EL (cell line): ENCODE data around the gene GTF2A1L.

Experiments used
- DNase-seq: peaks from one replicate; pipeline ENCODE4 v3.0.0-alpha.2; 2016

GTF2A1L gene

DNA sequence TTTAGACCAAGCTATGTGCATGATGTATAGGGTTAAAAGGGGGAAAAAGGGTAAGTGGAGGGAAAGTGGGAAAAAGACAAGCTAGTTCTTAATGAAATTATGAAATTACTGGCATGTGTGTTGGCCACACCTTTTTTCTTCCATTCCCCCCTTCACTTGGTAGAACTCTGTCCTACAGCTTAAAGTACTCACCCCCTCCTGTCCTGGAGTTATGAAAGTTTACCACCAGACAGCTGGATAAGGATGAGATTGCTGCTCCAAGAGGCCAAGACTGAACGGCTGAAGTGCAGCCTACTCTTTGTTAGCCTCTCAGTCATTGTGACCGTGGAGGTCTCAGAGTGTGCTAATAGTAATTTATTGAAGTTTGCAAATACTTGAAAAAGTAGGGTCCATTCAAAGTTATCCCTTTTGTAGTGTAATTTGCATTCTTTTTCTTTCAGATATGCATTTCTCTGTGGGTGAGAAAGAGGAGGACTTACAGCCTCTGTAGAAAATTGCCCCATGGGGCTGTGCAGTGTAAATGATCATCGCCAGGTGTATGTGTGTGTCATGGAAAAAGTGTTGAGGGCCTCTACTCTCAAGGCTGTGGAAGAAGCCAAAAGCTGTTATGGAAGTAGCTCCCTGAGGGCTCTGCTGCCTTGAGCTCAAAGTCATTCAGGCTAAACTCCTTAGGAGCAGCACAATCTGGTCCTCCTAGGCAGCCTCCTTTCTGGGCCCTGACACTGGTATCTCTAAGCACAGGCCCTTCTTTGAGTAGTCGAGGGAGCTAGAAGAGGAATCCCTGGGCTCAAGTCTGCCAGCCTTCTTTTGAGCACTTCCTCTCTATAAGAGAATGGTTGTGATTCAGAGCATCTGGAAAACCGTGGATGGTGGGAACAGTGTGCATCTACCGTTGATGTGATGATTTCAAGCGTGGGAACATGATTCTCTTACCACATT, 91.7 kb downstream of the GTF2A1L start:
- no peak for DNase-seq

DNA sequence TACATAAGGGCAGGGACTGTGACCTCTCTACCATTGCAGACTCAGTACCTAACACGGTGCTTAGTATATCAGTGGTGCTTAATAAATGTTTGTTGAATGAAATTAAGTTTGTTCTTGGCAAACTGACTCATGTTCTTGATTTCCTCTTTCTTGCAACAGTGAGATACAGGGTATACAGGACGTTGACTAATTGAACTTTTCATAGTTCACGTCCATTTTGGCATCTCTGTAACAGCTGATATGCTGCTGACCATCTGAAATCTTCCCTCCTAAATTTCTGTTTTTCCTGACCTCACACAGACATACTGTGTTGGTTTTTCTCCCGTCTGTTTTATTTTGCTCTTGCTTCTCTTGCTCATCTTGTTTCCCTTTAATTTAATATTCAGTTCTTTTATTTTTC, 93.7 kb downstream of the GTF2A1L start:
- peak; percentile 15 for DNase-seq

- DNase-seq, result no peak
Observed at GRCh38 chr2:48712151-48712550, 94.5 kb downstream of the GTF2A1L start.

GRCh38 chr2:48713647-48714046, 96.0 kb downstream of the GTF2A1L start:
- DNase-seq, result no peak

GRCh38 chr2:48714245-48714644, 96.6 kb downstream of the GTF2A1L start:
- peak; percentile 11 for DNase-seq

- DNase-seq, result peak; percentile 43
Observed at GRCh38 chr2:48715042-48715899, 97.6 kb downstream of the GTF2A1L start.

DNA sequence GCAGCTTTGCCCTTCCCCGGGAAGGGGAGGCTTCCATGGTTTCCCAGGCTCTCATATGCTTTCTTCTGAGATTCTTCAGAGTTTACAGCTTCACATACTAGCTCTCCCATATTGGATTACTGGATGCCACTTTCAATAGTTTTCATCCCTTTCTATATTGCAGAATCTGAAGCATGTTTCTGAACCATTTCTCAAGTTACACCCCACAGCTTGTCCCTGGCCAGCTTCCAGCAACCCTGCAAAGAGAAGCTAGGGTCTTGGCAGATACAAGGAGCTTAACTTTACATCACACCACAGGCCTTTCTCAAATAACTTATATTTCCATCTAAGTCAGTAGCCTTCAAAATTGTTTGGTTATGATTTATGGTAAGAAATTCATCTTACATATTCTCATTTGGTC, 98.3 kb downstream of the GTF2A1L start:
- no peak for DNase-seq

GRCh38 chr2:48717846-48718245, 100.2 kb downstream of the GTF2A1L start:
- no peak for DNase-seq

GRCh38 chr2:48719480-48720177, 102.0 kb downstream of the GTF2A1L start:
- DNase-seq, result no peak

DNA sequence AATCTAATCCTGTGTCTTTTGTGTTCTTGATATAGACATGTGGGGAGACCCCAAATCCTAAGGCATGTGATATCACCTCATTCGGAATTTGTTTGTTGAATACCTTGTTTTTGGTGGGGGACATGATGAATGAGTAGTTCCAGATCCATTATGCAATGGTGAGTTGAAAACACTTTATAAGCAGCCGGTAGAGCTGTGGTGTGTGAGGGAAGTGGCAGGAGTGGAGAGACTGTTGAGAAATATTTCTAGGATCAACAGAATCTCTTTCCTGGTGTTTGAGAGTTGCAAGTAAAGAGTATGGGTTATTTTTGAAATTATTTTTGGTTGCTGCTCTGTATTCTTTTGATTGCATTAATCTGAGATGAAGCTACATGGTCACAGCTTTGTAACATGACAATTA, 103.5 kb downstream of the GTF2A1L start:
- DNase-seq, result no peak

GRCh38 chr2:48722391-48722790, 104.7 kb downstream of the GTF2A1L start:
- DNase-seq, result no peak

DNA sequence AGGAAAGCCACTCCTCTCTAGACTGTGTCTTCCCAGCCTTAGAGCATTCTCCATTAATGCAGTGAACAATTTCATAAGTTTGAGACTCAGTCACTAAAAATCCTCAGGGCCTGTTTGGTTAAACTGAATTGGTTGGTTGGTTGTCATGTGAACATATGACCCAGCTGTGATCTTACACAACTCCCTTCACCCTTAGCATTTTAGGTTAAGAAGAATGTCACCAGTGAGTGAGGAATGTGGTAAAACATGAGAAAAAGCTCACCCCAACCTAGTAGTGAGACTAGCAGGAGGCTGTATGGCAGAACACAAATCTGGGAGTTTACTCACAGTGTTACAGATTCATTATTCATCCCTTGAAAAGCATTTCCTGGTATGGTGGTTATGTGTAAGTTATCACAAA, 105.5 kb downstream of the GTF2A1L start:
- peak; percentile 73 for DNase-seq

DNA sequence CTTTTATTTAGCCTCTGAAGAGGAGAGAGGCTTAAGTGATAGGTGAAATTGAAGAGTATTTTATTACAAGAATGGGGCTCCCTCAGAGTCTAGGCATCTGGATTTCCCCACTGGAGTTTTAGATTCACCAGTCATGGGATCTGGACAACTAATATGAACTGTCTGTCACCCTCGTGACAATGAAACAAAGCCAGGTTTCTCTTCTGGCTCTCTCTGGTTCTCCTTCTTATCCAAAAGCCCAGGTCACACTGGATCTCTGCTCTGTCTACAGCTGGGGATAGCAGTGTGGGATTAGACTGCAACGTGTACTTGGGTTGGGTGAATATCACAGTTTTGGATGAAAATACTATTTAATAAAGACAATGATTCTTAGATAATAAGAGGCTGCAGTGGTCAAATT, 106.6 kb downstream of the GTF2A1L start:
- no peak for DNase-seq

GRCh38 chr2:48725696-48726494, 108.2 kb downstream of the GTF2A1L start:
- no peak for DNase-seq

GRCh38 chr2:48727560-48727959, 109.9 kb downstream of the GTF2A1L start:
- DNase-seq, result no peak

- no peak for DNase-seq
Observed at GRCh38 chr2:48728295-48728694, 110.6 kb downstream of the GTF2A1L start.

- no peak for DNase-seq
Observed at GRCh38 chr2:48728840-48729239, 111.2 kb downstream of the GTF2A1L start.
